NCI-H146 treated with DMSO at 0.1 percent for 48 hours (cell line): ENCODE data around the gene CD81.
A peak's percentile ranks its signal among the peaks of the same experiment; 100 is the strongest.

Source experiments
- DNase-seq: peaks from one replicate; lab custom pipeline; 2025; ENCODE audit not compliant: unreplicated experiment; lab: John Stamatoyannopoulos, UW

CD81 gene

DNA sequence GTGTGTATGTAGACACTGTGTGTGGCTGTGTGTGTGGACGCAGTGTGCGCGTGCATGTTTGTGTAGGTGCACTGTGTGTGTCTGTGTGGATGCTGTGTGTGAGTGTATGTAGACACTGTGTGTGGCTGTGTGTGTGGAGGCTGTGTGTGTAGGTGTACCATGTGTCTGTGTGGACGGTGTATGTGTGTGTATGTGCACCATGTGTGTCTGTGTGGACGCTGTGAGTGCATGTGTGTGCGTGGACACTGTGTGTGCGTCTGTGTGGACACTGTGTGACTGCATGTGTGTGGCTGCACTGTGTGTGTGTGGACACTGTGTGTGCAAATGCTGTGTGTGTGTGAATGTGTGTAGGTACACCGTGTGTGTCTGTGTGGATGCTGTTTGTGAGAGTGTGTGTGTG, 56.9 kb downstream of the CD81 start:
- DNase-seq, result no peak

DNA sequence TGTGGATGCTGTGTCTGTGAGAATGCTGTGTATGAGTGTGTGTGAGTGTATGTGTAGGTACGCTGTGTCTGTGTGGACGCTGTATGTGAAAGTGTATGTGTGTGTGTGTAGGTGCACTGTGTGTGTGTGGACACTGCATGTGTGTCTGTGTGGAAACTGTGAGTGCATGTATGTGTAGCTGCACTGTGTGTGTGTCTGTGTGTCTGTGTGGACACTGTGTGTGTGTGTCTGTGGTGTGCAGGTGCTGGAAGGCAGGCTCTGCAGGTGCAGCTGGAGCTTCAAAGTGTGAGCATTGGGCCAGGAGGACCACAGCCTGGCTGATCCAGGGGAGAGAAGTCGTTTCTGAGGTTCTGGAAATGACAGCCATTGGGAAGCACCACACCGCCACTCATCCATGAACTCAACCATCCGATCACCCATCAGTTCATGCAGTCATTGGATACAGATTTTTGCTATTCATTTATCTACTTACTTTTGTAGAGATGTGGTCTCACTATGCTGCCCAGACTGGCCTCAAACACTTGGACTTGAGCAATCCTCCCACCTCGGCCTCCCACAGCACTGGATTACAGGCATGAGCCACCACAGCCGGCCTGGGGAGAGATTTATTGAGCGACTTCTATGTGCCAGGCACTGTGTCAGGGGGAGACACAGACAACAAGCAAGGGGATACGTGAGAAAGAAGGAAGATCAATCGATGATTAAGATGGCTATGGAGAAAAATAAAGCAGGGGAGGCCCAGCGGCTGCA, 57.6 kb downstream of the CD81 start:
- no peak for DNase-seq

DNA sequence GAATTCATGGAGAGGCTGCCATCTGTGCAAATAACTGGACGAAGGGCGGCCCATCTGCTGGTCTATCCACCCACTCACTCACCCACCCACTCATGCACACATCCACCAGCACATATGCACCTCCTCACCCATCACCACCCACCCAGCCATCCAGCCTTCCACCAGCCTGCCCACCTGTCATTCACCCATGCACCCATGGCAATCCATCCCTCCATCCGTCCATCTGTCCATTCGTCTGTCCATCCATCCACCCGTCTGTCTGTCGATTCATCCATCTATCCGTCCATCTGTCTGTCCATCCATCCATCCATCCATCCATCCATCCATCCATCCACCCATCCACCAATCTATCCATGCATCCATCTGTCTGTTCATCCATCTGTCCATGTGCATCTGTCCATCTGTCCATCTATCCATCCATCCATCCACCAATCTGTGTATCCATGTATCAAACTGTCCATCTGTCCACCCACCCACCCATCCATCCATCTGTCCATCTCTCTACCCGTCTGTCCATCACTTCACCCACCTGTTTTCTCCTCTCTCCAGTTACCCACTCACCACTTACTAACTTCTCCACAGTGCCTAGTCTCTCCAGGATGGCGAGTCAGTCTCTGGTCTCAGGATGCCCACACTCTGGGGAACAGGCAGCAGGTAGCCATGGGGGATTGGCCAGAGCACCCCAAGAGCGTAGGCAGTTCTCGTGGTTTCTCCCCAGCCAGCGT, 58.3 kb downstream of the CD81 start:
- no peak for DNase-seq

DNA sequence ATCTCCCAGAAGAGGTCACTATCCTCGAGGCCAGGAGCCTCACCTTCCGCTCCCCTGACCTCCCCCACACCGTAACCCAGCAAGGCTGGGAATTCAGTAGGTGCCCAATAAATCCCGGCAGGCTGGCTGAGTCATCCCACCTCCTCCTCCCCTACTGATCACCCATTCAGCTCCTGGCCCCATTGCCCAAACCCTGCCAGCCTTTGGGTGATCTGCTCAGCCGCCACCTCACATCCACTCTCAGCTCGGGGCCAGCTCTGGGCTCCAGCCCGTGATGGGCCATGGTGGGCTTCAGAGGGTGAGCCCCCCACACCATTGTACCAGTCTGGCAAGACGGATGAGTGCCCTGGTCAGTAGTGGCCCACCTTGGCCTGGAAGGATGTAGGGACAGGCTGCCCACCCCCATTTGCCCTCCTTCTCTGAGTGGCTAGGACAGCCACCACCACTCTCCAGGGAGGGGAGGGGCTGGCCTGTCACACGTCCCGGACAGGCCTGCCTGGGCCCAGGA, 59.0 kb downstream of the CD81 start:
- no peak for DNase-seq

DNA sequence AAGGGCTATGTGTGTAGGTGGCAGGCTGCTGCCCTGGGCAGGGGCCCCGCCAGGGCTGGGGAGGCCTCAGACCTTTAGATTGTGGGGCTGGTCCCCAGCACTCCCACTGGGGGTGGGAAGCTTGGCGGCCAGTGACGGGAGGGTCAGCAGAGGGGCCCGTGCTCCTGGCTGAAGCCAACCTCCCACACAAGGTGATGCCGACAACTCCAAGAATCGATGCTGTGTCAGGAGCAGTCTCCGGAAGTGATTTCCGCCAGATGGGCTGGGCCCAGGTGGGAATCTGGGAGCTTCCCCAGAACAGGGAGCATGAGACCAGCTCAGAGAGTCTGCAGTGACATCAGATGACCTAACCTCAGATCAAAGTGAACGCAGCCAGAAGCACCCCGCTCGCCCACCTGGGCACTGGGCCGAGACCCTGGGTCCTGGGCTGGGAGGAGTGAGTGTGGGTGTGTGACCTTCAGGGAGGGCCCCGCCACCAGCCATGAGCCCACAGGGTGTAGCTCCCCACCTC, 59.5 kb downstream of the CD81 start:
- no peak for DNase-seq

DNA sequence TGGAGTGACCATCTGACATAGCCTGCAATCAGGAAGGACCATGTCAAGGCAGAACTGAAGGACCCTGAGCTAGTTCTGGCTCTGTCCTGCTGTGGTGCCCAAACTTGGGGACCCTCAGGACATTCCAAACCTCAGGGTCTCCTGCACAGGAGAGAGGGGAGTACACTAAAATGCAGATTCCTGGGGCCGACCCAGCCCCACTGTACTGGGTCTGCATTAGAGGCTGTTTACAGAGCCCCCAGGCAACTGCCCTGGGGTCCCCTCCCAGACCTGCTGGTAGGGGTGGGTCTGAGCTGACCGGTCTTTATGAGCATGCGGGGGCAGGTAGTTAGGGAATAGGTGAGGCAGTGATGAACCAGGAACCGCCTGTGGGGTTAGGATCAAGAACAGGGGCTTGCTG, 60.4 kb downstream of the CD81 start:
- DNase-seq, result no peak

DNA sequence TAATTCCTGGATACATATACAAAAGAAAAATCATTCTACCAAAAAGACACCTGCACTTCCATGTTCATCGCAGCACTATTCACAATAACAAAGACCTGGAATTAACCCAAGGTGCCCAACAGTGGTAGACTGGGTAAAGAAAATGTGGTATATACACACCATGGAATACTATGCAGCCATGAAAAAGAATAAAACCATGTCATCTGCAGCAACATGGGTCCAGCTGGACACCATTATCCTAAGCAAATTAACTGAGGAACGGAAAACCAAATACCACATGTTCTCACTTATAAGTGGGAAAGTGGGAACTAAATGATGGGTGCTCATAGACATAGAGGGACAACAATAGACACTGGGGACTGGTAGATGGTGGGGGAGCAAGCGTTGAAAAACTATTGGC, 62.7 kb downstream of the CD81 start:
- DNase-seq, result no peak

DNA sequence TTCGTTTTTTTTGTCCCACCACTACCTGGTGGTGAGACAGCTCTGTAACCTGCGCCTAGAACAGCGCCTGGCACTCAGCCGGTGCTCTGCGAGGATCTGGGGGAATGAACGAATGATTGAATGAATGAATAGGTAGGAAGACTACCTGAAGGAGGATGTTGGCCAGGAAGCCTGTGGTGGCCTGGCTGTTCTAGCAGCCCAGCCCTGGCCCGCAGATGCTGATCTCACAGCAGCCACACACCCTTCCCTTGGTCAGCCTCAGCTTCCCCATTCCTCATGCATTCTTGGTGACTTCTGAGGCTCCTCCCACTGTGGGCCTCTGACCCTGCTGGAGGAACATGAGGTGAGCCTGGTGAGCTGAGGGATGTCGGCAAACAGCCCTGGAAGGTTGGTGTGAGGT, 63.5 kb downstream of the CD81 start:
- no peak for DNase-seq

DNA sequence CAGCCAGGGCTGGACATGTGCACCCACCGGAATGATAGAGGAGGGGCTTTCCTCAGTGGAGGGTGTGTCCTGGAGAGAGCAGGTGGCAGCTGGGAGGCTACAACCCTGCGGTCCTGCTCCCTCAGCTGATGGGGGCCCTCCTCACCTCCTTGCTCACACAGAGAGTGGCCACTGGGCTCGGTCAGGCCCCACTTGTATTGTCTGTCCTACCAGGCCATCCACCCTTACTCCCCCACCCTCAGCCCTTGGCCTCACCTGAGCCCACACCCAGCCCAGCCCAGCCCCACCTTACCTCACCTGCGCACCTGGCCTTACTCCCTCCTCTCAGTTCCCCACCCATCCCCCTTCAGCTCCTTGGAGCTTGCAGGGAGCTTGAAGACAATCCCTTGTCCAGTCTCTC, 64.1 kb downstream of the CD81 start:
- no peak for DNase-seq

DNA sequence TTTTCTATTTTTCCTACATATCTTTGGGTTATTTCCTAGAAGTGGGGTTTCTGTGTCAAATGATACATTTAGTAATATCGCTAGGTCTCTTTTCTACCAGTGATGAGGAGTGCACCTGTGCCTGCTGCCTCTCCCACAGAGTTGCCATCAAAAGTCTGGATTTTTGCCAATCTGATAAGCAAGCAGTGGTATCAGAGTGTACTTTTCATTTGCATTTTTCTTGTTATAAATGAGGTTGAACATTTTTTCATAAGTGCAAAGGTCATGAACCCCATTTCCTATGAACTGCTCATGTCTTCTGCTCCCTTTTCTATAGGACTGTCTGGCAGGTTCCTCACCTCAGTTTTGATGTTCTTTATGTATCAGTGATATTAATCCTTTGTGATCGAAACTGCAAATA, 65.5 kb downstream of the CD81 start:
- DNase-seq, result peak; percentile 74

DNA sequence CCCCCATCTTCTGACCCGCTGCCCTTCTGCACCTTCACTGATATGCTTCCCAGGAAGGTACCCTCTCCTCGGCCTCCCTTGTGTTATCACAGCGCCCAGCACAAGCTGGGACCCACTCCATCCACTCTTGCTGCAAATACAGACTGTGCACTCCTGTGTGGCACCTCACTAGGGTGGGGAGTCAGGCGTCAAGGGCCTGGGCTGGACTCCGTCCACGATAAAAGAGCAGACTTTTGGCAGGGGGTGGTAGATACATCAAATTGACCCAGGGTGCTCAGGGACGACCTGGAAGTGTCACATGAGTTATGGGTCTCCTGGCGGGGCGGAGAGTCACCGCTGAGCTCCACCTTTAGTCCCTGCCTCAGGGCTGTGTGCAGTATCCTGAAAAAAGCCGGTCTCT, 66.3 kb downstream of the CD81 start:
- DNase-seq, result peak; percentile 2

DNA sequence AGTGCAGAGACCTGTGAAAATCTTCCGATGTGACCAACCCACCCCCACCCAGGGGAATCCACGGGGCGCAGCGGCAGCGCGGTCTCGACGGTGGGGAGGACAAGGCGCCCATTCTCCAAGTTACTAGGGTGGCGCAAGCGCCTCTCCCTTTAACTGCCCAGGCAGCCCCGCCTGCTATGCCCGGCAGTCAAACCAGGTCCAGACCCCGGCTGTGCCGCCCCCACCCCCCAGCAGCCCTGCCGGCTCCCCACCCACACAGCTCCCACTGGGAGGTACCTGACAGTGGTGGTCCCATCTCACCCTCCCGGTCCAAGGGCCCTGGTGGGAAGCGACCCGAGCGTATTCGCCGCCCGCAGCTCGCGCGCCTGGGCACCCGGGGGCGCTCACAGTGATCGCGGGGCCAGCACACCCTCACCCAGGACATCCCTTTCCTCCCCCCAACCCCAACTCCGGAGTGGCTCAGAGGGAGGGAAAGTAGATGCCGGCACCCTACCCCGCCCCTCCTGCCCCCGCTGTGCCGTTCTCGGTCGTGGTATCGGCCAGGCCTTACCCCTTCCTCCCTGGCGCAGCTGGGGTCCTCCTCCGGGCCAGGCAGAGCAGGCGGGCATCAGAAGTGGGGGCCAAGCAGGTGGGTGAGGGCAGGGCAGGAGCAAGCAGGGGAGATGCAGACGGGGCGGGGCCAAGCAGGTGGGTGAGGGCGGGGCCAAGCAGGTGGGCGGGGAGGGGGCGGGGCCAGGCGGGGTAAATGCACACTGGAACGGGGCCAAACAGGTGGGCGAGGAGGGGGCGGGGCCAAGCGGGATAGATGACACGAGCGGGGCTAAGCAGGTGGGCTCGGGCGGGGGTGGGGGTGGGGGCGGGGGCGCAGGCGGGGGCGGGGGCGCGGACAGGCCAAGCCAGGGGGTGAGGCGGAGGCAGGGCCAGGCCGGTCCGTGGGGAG, 67.0 kb downstream of the CD81 start, which contains the start of gene TRPM5:
Gene TRPM5 (minus strand): TSS at position 634 of the 940 bp plus-strand sequence. CDS start 21,478 bp downstream, outside the sequence.
- DNase-seq, result peak; percentile 68

DNA sequence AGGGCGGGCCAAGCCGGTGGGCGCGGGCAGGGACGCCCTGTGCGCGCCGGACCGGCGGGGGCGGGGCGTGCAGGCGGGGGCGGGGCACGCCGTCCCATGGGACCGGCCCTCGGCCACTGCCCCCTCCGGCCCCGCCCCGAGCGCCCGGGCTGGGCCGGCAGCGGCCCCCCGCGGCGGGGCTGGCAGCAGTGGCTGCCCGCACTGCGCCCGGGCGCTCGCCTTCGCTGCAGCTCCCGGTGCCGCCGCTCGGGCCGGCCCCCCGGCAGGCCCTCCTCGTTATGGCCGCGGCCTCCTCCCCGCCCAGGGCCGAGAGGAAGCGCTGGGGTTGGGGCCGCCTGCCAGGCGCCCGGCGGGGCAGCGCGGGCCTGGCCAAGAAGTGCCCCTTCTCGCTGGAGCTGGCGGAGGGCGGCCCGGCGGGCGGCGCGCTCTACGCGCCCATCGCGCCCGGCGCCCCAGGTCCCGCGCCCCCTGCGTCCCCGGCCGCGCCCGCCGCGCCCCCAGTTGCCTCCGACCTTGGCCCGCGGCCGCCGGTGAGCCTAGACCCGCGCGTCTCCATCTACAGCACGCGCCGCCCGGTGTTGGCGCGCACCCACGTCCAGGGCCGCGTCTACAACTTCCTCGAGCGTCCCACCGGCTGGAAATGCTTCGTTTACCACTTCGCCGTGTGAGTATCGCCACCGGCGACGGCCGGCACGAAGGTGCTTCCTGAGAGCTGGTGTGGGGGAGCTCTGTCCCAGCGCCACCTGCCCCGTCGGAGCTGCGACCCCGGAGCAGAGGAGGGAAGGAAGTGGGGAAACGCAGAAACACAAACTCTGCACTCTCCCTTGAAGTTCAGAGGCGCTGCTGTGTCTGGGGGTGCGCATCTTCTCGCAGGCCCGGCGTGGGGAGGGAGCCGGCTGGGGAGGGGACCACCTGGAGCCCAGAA, 68.0 kb downstream of the CD81 start, which contains the start of gene KCNQ1:
Gene KCNQ1 (plus strand): TSS at position 188 of the 925 bp plus-strand sequence. CDS start 91 bp downstream, at position 279.
- no peak for DNase-seq

DNA sequence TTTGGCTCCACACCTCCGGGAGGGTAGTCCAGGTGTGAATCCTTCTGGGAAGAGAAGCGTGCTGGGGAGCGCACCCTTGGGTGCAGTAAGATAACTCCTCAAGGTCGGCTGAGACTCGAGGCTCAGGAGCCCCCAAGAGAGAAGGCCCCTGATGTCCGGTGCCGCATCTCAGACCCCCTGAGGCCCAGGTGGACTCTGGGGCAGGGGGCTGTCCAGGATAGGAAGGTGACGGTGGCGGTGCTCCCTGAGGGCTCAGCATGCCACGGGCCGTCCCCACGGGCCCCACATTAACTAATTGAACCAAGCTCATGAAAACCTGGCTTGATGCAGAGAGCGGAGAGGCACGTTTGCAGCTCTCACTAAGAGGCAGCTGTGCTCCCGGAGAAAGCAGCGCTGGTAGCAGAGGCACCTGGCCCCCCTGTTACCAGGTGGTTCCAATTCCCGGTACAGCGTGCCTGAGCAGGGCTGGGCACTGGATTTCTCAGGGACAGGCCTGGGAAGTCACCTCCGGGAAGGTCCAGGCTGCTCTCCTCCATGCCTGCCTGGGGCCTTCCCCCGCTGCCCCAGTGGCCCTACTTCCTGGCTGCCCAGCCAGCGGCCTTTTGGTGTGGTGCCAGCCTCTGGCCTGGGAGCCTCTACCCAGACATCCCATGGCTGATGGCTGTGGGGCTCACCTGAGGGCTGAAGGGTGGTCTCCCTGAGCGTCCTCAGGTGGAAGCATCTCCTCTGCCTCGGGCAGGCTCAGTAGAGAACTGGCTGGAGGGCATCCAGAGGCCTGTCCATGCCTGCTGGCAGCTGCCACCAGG, 68.8 kb downstream of the CD81 start:
- DNase-seq, result no peak

DNA sequence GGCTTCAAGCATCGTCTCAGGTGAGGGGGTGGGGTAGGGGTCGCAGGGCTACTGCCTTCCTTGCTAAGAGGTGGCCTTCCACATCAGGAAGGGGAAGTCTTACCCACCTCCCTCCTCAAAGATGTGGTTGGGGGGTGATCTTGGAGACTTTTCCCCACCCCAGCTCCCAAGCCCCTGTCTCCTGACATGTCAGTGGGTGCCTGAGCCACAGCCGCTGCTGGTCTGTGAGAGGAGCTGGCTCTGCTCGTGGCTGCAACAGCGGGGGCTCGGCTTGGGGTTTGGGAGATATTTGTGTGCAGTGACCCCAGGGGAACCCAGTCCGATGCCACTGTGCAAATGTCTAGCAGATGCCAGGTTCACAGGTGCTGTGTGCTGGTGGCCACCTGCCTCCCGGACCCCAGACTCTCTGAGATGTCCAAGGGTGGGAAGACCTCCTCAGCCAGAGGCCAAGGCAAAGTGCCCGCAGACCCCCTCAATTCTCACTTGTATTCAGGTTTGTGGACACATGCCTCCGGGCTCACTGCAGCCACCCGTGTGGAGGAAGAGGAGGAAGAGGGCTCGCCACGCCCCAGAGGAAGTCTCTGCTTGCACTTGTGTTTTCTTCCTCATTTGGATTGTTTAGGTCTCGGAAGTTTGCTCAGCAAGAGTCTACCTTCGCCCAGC, 69.6 kb downstream of the CD81 start:
- no peak for DNase-seq
